ENCODE results near the gene GRPEL2.

Gene GRPEL2

GRCh38 chr5:149320791-149321330 lies 24.4 kb upstream of the GRPEL2 start:
- DNase-seq, result peak; percentile 33 to 58

- no peak for DNase-seq
These were observed 22.8 kb upstream of the GRPEL2 start for GRCh38 chr5:149322518-149322917.

DNA sequence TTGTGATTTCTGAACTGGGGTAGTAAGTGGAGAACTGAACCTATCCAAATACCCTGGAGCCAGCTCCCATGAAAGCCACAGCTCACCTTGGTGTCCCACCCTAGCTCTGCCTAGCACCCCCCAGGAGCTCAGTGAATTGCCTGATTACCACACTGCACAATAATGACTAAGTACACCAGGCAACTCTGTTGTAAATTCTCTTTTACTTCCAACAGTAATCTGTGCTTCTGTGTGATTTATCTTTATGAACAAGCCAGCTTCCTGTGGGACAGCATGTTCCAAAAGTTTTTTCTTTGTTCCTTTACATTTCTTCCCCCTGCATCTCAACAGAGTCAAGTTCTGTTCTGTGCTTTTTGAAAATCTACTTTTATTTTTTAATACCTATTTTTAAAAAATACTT lies 22.1 kb upstream of the GRPEL2 start:
- DNase-seq, result no peak

DNA sequence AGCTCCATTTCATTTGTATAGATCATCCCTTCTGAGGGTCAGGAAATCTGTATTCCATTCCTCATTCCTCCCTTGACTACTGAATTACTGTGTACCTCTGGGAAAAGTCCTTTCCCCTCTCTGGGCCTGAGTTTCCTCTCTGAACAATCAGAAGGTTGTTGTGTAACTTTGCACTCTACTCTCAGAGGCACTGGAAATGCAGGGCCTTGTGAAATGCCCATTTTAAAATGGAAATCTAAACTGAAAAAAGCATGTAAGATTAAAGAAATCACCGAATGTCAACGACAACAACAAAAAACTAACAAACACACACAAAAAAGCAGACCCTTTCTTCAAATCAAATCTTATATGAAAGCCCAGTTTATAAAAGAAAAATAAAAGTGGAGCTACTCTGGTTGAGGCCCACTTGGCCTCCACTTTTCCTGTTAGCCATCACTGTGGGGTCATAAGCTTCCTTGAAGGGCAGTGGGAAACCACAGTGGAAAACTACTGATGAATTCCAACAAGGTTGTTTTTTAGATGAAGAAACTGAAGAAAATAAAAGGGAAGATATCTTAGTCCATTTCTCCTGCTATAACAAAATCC lies 21.6 kb upstream of the GRPEL2 start:
- DNase-seq, result no peak

DNA sequence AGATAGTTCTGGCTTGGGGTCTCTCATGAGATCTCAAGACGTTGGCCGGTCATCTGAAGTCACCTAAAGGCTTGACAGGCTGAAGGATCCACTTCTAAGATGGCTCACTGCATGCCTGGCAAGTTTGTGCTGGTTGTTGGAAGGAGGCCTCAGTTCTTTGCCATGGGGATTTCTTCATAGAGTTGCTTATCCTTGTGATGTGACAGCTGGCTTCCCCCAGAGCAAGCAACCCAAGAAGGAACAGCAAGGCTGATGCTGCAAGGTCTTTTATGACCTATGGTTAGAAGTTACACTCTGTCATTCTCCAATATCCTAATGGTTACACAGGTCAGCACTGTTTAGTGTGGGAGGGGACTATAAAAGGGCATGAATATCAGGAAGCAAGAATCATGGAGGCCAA lies 20.7 kb upstream of the GRPEL2 start:
- DNase-seq, result no peak

DNA sequence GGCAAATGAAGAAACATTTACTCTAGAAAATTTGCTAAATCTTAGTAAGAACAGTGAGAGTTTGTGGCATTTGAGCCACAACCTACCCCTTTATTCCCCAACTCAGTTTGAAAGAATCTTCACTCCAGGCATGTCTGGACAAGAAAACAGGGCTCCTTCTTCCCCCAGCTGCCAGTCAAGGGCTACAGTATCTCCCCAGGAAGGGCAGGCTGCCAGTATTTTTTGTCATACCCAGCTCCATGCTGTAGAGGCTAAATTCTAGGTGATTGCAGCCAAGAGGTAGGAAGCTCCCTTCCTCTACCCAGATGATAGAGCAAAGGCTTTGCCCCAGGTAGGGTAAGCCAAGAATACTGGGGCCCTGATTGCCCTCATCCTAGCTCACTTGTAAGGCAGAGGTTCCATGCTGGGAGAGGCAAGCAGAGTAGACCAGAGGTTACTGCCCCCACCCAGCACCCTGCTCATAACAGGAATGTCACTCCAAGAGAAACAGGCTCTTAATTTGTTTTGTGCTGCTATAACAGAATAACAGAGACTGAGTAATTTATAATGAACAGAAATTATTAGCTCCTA lies 20.0 kb upstream of the GRPEL2 start:
- no peak for DNase-seq

DNA sequence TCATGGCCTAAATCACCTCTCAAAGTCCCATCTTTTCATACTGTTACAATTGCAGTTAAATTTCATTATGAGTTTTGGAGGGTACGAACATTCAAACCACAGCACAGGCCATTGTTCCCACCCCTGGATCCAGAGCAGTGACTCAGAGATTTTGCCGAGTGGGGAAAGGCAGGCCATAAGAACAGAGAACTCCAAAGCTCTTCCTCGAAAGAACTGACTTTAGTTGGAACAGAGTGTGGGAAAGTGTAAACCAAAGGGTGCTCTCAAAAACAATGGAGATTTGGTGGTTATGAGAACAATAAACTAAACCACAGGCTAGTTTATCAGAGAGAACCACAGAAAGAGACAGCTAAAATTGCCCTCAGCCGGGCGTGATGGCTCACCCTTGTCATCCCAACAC lies 19.4 kb upstream of the GRPEL2 start:
- DNase-seq, result no peak

DNA sequence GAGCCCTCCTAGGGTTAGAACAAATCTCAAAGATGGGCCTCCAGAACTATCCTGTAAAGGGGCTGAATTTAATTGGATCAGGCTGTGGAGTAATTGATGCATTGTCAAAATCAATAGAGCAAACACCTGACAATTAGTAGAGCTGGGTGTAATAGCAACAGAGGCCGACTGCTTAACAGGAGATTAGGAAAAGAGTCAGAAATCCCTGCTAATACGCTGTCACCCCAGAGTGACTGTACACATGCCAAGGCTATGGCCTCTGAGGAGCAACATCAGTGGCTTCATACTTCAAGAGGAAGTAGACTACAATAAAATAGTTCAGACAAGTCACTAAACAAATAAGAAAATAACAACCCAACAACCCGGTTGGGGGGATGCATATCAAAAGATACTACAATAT lies 18.7 kb upstream of the GRPEL2 start:
- no peak for DNase-seq

DNA sequence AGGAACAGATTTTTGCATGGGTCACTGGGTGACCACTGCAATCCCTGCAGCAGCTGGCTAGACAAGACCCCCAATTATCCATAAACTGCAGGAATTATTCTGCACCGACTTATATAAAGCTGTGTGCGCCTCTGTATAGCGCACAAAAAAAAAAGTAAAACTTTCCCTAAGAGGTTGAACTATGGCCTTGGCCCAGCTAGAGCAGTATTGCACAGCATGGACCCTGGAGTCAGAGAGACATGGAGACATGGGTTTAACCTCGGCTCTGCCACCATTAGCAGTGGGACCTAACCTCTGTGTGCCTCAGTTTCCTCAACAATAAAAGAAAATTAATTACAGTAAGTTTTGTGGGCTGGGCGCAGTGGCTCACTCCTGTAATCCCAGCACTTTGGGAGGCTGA lies 17.1 kb upstream of the GRPEL2 start:
- no peak for DNase-seq

DNA sequence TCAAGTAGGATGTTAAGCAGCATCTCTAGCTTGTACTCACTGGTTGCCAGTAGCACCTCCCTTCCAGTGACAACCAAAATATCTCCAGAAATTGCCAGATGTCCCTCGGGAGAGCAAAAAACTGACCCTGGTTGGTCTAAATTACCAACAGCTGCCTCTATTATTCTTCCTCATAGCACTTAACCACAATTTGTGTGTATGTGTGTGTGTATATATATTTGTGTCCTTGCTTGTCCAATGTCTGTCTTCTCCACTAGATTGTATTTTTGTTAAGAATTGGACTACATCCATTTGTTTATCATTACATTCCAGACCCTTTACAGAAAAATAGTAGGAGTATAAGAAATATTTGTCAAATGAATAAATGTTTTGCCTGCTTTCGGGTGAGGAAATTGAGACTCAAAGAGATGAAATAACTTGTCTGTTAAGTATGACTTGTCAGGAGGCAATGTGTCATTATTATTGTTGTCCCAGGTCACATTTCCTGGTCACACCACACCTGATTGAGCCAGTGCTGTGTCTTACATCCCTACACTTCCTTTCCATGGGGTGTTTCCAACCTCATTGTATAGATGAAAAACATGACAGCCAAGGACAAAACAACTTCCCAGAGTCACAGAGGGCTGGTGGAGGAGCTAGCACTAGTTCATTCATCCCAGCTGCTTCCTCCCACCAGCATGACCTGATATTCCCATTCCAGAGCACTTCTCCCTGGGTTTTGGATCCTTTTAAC lies 11.4 kb upstream of the GRPEL2 start:
- DNase-seq, result no peak

GRCh38 chr5:149337736-149338135 lies 7.6 kb upstream of the GRPEL2 start:
- peak; percentile 20 to 77 for DNase-seq

DNA sequence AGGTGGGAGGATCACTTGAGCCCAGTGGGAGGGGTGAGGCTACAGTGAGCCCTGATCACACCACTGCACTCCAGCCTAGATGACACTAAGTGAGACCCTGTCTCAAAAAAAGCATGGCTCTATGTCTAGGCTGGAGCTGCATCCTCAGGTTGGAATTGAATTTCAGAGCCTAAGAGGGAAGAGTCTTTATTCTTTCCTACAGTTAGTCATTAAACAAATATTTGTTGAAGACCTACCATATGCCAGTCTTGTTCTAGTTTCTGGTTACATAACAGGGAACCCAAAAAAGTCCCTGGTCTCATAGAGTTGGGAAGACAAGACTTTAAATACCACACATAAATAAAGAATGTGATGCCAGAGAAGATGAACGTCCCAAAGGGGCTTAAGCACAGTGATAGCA lies 6.9 kb upstream of the GRPEL2 start:
- DNase-seq, result no peak

DNA sequence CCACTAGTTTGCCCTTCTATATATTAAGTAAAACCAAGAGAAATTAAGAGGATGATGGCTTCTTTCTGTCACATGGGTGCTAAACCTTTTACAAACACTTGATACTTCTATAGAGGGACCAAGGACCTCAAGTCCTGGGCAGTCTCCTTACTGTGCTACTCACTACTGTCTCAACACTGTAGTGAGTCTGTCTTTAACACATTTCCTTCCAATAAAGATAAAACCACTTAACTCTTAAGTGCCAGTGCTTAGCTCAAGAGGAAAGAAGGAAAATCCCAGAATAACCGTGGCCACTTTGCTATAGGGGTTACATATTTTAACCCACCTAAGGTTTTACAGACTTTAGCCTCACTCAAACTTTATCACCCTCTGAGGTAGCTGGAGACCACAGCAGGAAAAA lies 4.4 kb upstream of the GRPEL2 start:
- DNase-seq, result no peak

DNA sequence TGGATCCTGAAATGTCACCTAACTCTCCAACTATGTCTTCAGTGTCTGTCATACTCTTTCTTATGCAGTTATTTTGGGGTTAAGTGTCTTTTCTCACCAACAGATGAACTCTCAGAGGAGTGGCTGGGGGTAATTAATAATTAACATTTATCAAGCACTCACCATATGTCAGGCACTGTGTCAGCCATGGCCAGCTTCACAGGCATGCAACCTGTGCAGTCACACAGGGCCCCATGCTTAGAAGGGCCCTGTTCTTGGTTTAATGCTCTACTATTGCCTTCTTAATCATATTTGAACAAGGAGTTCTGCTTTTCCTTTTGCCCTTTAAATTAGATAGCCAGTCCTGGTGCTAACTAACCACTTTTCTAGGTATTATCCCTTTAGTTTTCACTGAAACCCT lies 3.4 kb upstream of the GRPEL2 start:
- DNase-seq, result no peak

GRCh38 chr5:149344151-149344550 lies 1.1 kb upstream of the GRPEL2 start:
- no peak for DNase-seq

DNA sequence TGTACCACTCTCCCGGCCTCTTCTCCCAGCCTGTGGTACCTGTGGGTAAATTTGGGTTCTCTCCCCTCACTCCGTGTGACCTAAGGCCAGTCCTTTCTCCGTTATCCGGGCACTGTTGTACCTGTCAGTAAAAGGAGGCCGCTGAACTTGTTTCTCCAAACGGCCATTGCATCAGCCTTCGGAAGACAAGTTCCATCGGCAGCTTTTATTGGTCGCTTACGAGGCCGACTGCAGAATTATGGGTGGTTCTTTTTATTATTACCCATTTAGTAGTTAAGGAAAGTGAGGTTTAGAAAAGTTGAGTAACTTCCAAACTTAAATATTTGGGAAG lies 558 bp downstream of the GRPEL2 start:
- DNase-seq, result no peak

DNA sequence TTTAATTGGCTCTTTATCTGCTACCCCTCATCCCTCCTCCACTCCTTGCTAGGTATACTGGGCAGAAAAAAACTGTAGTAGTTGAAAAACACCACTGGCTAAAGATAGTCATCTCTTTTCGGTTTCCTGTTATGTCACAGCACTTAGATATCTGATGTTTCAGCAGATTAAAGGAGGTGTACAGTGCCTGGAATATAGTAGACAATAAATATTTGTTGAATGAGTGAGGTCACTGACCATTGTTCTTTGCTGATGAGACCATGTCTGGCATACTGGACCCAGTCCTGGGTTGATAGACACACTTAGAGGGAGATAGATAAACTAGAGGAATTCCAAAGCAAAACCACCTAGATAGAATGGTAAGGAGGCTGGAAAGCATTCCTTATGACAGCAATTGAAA lies 3.2 kb downstream of the GRPEL2 start:
- DNase-seq, result no peak

GRCh38 chr5:149349382-149349781 lies 4.1 kb downstream of the GRPEL2 start:
- no peak for DNase-seq

GRCh38 chr5:149352169-149352568 lies 6.9 kb downstream of the GRPEL2 start:
- no peak for DNase-seq

GRCh38 chr5:149353911-149354310 lies 8.6 kb downstream of the GRPEL2 start:
- no peak for DNase-seq

- DNase-seq, result no peak
These were observed 10.4 kb downstream of the GRPEL2 start for GRCh38 chr5:149355688-149356087.

DNA sequence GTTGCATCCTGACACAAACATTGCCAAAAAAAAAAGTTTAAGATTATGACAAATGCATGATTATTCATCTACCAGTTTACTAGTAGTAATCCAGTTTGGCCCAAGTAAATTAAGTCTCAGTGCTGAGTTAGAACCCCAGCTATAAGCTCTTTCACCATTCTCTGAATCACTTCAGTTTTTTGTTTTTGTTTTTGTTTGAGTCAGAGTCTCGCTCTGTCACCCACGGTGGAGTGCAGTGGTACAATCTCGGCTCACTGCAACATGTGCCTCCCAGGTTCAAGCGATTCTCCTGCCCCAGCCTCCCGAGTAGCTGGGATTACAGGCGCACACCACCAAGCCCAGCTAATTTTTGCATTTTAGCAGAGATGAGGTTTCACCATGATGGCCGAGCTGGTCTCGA lies 11.1 kb downstream of the GRPEL2 start:
- DNase-seq, result no peak

DNA sequence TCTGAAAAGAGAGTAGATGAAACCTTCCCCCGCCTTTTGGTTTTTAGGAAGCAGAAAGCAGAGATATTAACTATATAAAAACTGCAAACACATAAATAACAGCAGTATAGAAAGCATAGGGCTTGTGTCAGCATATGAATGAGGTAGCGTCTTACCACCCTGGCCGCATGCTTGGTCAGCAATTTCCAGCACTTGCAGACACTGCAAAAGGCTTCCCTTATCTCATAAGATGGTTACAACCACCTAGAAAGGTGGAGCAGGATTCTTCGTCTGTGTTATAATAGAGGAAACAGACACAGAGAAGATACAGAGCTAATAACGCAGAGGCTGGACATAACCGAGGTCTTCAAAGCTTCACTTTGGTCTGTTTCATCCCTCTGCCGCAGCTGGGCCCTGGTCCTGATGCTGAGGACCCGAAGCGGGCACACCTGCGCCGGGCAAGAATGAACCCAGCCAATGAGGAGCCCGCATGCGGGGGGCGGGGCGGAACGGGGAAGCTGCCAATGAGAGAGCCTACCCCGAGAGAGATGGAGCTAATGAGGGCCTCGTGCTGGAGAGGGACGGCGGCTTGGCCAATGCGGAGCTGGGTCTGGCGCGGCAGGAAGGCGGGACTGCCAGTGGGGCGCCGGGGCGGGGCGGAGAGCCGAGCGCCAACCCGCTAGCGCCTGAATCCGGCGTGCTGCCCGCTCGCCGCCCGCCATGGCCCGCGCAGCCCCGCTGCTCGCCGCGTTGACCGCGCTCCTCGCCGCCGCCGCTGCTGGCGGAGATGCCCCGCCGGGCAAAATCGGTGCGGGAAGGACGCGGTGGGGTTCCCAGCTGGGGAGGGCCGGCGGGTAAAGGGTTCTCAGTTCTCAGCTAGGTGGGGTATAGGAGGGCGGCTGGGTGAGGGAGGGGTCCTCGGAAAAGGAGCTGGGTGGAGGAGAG lies 12.3 kb downstream of the GRPEL2 start, which contains the start of gene PCYOX1L:
Gene PCYOX1L, plus strand, starts transcription at position 677 of the 924 bp plus-strand sequence. Its CDS starts 23 bp downstream, at position 700.
- peak; percentile 92 to 98 for DNase-seq

All from NCI-H526 (cell line).